Amygdala (tissue), 56 donors: Measurements from ENCODE around the gene ACER3.
"Not testable (repeated sequence)": the region's sequence is repeated elsewhere in the genome, so short reads cannot be mapped to it uniquely, and the experiment has no call there.

Source experiments
- DNase-seq, 56 donors: peaks; one replicate each; lab custom pipeline; 2025; lab: John Stamatoyannopoulos, UW

ACER3 gene

DNA sequence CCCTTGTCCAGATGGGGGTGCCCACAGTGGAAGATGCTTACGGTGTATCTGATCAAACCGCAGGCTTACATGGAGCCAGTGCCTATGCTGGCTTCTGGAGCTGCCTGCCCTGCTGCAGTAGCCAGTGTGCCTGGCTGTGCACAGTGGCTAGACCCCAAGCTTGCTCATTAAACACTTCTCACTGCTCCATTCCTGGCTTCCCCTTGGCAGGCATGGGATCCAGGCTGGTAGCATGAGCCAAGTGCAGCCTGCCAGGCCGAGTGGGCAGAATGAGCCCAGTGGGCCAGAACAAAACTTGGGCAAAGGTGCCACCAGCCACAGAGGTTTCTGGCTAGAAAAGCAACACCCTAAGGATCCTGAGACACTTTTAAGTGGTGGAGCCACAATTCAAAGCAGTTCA lies 118.1 kb downstream of the ACER3 start:
- peak in 31 of 56 donors; percentile 4 to 72 (median 29) for DNase-seq

DNA sequence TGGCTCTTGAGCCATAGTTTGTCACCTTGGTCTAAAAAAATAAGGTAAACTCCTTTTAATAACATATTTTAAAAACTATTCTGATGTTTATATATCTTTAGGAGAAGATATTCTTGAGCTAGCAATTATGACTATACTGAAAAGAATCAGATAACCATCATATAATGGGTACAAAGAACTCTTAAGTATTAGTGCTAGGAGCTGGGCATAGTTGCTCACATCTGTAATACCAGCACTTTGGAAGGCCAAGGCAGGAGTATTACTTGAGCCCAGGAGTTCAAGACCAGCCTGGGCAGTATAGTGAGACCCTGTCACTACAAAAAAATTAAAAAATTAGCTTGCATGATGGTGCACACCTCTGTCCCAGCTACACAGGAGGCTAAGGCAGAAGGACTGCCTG lies 119.5 kb downstream of the ACER3 start:
- DNase-seq, result no peak

DNA sequence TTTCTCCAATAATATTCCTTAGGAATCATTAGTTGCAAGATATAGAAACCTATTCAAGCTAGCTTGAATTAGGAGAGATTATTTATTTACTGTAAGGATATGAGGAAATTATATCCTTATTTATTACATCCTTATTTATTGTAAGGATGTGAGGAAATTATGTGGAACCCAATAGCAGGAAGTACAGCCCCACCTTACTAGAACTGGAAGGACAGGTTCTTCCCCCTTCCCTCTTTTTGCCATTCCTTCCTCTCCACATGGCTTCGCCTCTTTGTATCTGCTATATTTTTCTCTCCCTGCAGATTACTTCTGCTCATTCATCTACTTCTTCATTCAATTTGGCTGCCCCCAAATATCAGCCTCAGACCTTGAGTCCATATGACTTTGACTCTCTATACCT lies 124.0 kb downstream of the ACER3 start:
- DNase-seq, result no peak

DNA sequence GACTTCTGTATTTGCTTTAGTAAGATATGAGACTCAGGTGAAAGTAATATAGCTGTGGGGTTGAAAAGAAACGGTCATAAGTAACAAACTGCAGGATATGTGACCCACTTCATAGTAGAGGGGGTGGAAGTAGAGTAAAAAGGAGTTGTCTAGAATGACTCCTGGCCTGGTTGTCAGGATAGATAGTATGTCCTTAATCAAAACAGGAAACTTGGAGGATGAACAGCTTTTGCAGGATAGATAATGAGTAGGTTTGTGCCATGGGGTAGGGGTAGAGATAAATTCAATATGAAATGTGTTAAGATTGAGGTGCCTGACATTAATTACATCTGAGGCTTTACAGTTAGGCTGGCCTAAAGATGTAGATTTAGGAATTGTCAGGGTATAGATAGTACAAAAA lies 126.5 kb downstream of the ACER3 start:
- no peak for DNase-seq

DNA sequence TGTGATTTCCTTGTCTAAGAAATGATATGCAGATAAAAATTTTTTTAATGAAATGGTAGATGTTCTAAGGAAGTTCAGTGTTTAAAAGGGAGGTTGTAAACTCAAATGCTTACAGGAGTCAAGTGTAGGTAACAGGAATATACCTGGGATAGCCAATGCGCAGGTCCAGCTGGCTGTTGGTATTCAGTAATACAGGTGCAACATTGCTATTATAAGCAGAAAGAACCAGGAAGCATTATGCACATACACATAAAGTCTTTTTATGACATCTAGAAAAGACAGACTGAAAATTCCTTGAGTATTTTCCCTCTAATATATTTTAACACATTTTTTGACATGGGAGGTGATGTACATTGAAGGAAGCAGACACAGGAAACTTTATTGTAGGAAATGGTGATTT lies 129.9 kb downstream of the ACER3 start:
- DNase-seq, result no peak

DNA sequence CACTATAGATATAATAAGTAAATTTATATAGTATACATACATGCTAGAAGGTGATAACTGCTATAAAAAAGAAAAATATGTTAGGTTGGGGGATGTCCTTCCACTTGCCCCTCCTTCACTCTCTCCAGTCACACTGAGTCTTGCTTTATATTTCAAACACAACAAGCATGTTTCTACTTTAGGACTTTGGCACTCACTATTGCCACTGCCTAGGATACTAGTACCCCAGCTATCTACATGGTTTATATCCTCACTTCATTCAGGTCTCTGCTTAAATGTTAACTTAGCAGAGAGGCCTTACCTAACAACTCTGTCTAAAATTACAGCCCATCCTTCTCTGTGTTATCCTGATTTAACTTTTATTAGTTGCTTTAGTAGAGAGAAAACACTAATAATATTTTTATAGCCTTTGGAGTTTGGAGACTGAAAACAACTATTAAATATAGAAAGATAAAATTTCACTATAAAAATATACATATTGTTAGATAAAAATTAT lies 134.4 kb downstream of the ACER3 start:
- no peak for DNase-seq

DNA sequence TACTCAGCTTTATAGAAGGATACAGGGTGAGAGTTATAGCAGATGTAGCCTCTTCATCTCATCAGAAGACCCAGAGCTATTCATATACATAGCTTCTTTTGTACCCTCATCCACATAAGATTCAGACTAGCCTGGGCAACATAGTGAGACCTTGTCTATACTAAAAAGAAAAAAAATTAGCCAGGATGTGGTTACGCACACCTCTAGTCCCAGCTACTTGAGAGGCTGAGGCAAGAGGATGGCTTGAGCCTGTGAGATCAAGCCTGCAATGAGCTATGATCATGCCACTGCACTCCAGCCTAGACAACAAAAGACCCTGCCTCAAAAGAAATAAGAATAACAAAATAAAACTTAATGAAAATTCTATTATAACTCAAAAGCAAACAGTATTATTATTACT lies 136.8 kb downstream of the ACER3 start:
- DNase-seq, result no peak

DNA sequence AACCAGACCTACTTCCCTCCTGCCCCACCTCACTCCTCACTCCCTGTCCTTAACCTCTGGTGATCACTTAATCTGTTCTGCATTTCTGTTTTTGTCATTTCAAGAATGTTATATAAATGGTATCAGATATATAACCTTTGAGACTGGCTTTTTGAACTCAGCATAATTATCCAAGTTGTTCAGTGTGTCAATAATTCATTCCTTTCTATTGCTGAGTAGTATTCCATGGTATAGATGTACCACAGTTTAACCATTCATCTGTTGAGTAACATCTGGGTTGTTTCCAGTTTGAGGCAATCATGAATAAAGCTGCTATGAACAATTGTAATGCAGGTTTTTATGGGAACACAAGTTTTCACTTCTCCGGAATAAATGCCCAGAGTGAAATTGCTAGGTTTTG lies 138.9 kb downstream of the ACER3 start:
- DNase-seq, result no peak

DNA sequence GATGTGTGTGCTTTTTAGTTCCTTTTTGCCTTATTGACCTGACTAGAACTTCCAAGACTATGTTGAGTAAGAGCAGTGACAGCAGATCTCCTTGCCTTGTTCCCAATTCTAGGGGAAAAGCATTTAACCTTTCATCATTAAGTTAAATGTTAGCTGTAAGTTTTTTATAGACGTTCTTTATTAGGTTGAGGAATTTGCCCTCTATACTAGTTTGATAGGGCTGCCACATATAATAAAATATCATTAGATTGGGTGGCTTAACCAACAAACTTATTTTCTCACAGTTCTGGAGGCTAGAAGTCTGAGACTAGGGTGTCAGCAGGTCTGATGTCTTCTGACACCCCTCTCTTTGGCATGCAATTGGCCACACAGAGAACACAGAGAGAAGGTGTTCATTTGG lies 140.9 kb downstream of the ACER3 start:
- DNase-seq, result no peak

DNA sequence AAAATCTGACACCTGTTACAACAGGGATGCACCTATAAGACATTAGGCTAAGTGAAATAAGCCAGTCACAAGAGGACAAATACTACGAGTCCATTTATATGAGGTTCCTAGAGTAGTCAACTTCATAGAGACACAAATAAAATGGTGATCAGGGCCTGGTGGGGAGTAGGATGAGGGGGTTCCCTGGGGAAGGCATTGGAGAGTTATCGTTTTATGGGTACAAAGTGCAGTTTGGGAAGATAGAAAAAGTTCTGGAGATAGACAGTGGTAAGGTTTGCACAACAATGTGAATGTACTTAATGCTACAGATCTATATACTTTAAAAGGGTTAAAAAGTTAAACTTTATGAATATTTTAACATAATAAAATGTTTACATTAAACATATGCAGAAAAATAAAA lies 142.1 kb downstream of the ACER3 start:
- no peak for DNase-seq

DNA sequence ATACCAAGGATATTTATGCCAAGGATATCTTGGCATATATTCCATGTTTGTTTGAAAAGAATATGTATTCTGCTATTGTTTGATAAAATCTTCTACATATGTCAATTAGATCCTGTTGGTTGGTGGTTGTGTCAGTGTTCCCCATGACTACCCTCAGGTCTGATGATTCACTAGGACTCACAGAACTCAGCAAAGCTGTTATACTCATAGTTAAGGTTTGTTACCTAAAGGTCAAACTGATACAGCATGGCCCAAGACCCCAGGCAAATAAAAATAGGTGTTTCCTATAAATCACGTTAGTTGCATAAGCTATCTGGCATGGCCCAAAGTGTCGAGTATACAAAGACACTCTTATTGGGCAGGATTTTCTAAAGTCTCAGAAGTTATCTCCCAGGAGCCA lies 143.2 kb downstream of the ACER3 start:
- no peak for DNase-seq

DNA sequence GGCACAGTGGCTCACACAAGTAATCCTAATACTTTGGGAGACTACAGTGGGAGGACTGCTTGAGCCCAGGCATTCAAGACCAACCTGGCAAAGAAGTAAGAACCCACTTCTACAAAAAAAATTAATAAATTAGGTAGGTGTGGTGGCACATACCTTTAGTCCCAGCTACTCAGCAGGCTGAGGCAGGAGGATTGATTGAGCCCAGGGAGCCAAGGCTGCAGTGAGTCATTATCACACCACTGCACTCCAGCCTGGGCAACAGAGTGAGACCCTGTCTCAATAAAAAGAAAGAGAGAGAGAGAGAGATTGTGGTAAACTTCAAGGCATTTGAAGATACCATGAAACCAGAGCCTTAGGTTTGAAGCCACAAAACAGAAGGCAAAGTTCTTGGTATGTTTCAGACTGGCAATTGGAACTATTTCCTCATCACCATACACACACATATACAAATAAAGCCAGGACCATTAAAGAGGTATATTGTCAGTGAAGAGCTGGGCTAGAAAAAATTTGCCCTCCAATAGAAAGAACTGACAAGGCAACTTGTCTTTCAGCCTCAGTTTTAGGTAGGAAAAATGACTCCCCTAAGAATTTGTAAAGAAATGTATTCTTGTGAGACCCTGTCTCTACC lies 148.9 kb downstream of the ACER3 start:
- DNase-seq, result no peak

DNA sequence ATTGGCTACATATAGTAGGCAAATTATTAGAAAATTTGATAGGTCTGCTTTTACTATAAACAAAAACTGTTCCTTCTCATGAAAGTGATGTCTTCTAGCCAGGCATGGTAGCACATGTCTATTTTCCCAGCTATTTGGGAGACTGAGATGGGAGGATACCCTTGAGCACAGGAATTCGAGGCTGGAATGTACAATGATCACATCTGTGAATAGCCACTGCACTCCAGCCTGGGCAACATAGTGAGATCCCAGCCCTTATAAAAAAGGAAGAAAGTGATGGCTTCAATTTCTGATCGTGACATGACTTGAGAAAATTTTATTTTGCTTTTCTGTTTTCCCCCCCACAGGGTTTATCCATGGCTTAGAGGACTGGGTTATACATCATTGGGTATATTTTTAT lies 154.0 kb downstream of the ACER3 start:
- DNase-seq, result no peak

DNA sequence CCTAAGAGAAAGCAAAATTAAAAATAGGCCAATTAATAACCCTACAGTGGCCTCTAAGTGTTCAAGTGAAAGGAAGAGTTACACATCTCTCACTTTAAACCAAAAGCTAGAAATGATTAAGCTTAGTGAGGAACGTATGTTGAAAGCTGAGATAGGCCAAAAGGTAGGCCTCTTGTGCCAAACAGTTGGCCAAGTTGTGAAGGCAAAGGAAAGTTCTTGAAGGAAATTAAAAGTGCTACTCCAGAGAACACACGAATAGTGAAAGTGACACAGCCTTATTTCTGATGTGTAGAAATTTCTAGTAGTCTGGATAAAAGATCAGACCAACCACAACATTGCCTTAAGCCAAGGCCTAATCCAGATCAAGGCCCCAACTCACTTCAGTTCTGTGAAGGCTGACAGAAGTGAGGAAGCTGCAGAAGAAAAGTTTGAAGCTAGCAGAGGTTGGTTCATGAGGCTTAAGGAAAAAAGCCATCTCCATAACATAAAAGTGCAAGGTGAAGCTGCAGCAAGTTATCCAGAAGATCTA lies 157.7 kb downstream of the ACER3 start:
- not testable (repeated sequence) for DNase-seq

DNA sequence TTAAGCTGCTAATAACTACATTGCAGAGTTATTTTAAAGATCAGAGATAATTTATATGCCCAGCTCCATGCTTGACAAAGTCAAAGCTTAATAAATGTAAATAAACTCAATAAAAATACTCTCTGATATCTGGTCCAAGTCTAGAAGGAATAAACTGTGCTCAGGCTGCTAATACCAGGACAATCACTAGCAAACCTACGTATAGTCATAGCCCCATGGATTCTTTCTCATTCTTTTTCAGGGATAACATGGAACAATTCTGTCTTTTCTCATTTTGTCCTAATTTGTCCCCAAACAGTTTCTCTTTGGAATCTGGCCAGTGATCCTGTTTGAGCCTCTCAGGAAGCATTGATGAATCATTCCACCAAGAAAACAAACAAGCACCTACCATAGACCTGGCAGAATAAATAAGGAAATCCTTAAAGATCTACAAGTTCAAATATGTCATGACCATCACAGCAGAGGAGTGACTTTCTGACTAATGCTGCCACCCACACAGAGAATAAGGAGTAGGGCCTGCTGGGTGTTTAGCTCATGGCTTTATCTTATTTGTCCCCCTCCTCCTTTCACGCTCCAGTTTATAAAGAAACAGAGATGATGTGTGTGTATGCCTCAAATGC lies 159.4 kb downstream of the ACER3 start:
- DNase-seq, result no peak

DNA sequence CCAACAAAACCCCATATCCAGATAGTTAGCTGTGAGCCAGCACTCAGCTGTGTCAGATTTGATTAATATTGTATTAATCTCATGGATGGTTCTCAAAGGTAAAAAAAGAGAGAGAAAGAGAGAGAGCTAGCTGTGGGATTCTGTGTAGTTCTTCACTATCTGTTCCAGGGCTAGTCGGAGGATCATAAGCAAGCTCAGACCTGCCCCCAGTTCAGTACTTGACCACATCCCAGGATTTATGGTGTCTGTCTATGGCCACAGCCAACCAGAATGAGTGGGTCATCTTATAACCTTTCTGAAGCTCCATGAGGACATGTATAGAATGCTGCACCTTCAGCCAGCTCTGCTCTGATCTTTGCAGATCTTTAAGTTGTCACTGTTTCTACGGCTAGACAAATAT lies 160.0 kb downstream of the ACER3 start:
- no peak for DNase-seq

DNA sequence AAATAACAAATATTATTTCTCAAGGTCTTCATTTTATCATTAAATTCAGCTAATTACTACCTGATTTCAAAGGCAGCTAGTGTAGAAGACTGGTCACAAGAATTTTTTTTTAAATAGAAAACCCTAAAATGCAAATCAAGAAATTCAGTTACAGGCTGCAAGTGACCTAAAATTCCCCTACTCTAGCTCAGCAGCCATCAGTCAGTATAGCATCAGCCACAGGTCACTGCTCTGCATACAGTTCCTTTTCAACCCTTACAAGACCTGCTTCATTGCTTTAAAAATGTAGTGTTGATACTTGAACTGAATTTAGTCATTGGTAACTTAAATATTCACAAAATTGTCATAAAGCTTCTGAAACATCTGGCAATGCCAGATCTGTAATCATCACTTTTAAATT lies 164.0 kb downstream of the ACER3 start:
- DNase-seq, result no peak

DNA sequence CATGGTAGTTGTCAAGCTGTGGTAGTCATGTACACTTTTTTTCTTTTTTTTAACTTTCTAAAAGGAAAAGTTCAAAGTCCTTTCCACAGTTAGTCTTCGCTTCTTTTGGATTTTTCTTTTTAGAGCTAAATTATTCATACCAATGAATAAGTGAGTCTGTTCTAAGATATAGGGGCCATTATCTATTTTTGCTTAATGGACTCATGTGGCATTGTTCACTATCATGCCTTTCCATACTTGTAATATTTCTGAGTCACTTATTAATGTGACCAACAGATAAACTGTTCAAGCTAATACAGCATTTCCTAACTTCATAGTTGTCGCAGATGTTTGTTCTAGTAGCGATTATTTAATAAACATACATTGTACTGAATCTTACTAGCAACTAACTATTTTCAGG lies 165.5 kb downstream of the ACER3 start:
- DNase-seq, result no peak

DNA sequence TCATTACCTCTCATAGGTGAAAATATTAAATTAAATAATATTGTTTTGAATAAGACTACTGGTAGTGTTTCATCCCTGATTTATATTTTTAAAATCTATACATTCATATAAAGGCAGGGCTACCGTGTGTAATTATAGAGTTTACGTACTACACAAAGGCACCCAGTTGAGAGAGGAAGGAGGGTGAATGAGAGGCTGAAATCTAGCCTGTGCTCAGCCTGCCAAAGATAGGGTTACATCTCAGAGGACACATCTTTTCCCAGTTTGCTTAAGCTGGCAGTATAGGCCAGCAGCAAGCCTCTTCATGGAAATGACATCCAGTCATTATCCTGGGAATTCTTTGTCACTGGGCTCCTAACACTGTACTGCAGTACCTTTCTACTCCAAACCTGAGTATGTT lies 166.0 kb downstream of the ACER3 start:
- DNase-seq, result no peak

DNA sequence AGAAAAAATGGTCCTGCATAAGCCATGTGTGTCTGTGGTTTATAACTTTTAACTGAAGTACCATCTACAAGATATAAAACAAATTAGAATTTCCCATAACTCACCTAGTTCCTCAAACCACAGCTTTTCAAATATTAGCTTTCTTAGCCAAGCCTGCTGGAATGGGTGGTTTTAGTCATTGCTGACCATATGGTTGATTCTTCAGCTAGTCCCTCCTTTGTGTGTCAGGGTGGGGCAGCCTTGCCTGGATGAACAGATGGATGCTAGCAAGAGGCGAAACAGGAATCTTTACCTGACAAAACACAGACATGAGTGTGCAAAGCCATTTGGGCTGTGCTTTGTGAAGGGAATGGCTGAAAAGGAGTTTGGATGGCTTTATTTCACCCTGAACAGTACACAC lies 166.6 kb downstream of the ACER3 start:
- no peak for DNase-seq

DNA sequence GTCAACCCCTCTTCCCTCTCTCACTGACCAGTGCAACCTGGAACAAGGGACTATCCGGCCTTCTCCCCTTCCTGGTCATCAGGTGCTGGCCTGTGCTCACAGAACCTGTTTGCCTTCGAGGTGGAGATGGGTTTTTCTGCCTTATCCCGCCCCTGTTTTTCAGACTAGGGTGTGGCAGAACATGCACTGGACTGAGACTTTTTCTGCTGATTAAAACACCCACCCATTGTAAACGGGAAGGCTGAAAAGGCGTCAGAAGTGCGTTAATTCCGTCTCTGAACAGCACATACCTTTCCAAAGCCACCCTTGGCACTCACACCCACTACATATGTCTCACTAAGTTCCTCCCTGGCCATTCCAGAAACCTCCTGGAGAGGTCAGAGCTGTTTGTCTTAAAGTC lies 169.1 kb downstream of the ACER3 start:
- DNase-seq, result no peak

DNA sequence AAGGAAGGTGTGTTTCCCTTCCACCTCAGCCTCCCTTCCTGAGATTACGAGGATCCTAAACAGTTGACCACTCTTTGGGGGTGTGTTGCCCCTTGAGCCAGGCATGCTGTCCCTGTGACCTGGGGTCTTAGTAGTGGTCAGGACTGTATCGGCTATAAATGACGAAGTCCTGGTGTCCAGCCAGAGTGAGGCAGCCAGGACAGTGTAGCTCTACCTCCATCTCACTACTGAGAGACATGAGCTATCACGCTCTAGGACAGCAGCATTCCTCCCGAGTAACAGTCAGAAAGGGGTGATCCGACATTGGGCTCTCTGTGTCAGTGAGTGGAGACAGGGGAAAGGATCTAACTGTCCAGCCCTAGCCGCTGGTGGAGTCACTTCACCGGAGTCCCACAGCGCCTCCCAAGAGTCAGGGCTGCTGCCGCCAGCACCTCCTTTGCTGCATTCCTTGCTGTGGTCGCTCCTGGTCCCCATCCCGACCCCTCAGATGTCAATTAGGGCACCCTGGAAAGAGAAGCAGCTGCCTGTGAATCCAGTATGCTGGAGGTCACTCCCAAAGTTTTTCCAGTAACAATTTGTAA lies 170.2 kb downstream of the ACER3 start:
- DNase-seq, result no peak
